Measurements from ENCODE around the gene RBM33. TPM values are rescaled to one million over a fixed set of nuclear protein-coding genes. Genes with fewer than 3 reads are reported as not detected.

The RBM33 gene
- total RNA-seq, 2 experiments from 2014 or later, result 69.8 to 74.6 TPM

- Mint-ChIP-seq H3K4me1 (peaks cover 73% of the 10 kb centered on the region), H3K9me3 (no peaks in the 10 kb centered on the region), H3K27me3 (no peaks in the 10 kb centered on the region), H3K27ac (peak overlapping the region; percentile 43), H3K36me3 (peaks cover 15% of the 10 kb centered on the region), H3K4me3 (no peak overlapping the region)
- no peak for DNase-seq
Measured at GRCh38 chr7:155665957-155666287, 21.5 kb downstream of the RBM33 start.

GRCh38 chr7:155667241-155667829, 22.9 kb downstream of the RBM33 start:
- H3K9me3 Mint-ChIP-seq, result no peaks in the 10 kb centered on the region
- H3K27me3 Mint-ChIP-seq, result no peaks in the 10 kb centered on the region
- peaks cover 15% of the 10 kb centered on the region for H3K36me3 Mint-ChIP-seq
- H3K4me1 Mint-ChIP-seq, result peaks cover 75% of the 10 kb centered on the region
- H3K27ac Mint-ChIP-seq, result no peak overlapping the region
- DNase-seq, result no peak
- no peak overlapping the region for H3K4me3 Mint-ChIP-seq

- no peak overlapping the region for H3K27ac Mint-ChIP-seq
- H3K36me3 Mint-ChIP-seq, result peaks cover 16% of the 10 kb centered on the region
- no peaks in the 10 kb centered on the region for H3K27me3 Mint-ChIP-seq
- no peak for DNase-seq
- H3K4me1 Mint-ChIP-seq, result peaks cover 58% of the 10 kb centered on the region
- no peaks in the 10 kb centered on the region for H3K9me3 Mint-ChIP-seq
- H3K4me3 Mint-ChIP-seq, result no peak overlapping the region
Measured at GRCh38 chr7:155669717-155670505, 25.4 kb downstream of the RBM33 start.

- no peak overlapping the region for H3K4me3 Mint-ChIP-seq
- no peak for DNase-seq
- H3K36me3 Mint-ChIP-seq, result peaks cover 10% of the 10 kb centered on the region
- peaks cover 52% of the 10 kb centered on the region for H3K4me1 Mint-ChIP-seq
- H3K9me3 Mint-ChIP-seq, result no peaks in the 10 kb centered on the region
- no peaks in the 10 kb centered on the region for H3K27me3 Mint-ChIP-seq
- peak overlapping the region; percentile 2 for H3K27ac Mint-ChIP-seq
Measured at GRCh38 chr7:155670521-155670920, 26.1 kb downstream of the RBM33 start.

GRCh38 chr7:155674556-155674955, 30.1 kb downstream of the RBM33 start:
- Mint-ChIP-seq H3K4me3 (no peak overlapping the region), H3K27ac (no peak overlapping the region), H3K9me3 (no peaks in the 10 kb centered on the region), H3K36me3 (peaks cover 10% of the 10 kb centered on the region), H3K27me3 (no peaks in the 10 kb centered on the region), H3K4me1 (peaks cover 43% of the 10 kb centered on the region)
- no peak for DNase-seq

GRCh38 chr7:155676052-155676451, 31.6 kb downstream of the RBM33 start:
- no peaks in the 10 kb centered on the region for H3K9me3 Mint-ChIP-seq
- peaks cover 10% of the 10 kb centered on the region for H3K36me3 Mint-ChIP-seq
- H3K4me1 Mint-ChIP-seq, result peaks cover 36% of the 10 kb centered on the region
- no peaks in the 10 kb centered on the region for H3K27me3 Mint-ChIP-seq
- H3K27ac Mint-ChIP-seq, result no peak overlapping the region
- no peak for DNase-seq
- no peak overlapping the region for H3K4me3 Mint-ChIP-seq

GRCh38 chr7:155677688-155678087, 33.2 kb downstream of the RBM33 start:
- Mint-ChIP-seq H3K36me3 (peaks cover 24% of the 10 kb centered on the region), H3K27me3 (no peaks in the 10 kb centered on the region), H3K4me1 (peaks cover 41% of the 10 kb centered on the region), H3K9me3 (no peaks in the 10 kb centered on the region), H3K27ac (no peak overlapping the region), H3K4me3 (no peak overlapping the region)
- DNase-seq, result no peak

- no peak for DNase-seq
- no peaks in the 10 kb centered on the region for H3K9me3 Mint-ChIP-seq
- no peaks in the 10 kb centered on the region for H3K27me3 Mint-ChIP-seq
- H3K4me1 Mint-ChIP-seq, result peaks cover 63% of the 10 kb centered on the region
- H3K4me3 Mint-ChIP-seq, result no peak overlapping the region
- H3K27ac Mint-ChIP-seq, result no peak overlapping the region
- peaks cover 33% of the 10 kb centered on the region for H3K36me3 Mint-ChIP-seq
Measured at GRCh38 chr7:155680124-155680523, 35.7 kb downstream of the RBM33 start.

GRCh38 chr7:155680864-155681263, 36.4 kb downstream of the RBM33 start:
- Mint-ChIP-seq H3K9me3 (peaks cover under 1% of the 10 kb centered on the region), H3K36me3 (peaks cover 40% of the 10 kb centered on the region), H3K4me3 (no peak overlapping the region), H3K27me3 (no peaks in the 10 kb centered on the region), H3K27ac (no peak overlapping the region), H3K4me1 (peaks cover 65% of the 10 kb centered on the region)
- DNase-seq, result no peak

- DNase-seq, result no peak
- peaks cover 4% of the 10 kb centered on the region for H3K9me3 Mint-ChIP-seq
- peaks cover 60% of the 10 kb centered on the region for H3K4me1 Mint-ChIP-seq
- no peak overlapping the region for H3K27ac Mint-ChIP-seq
- no peak overlapping the region for H3K4me3 Mint-ChIP-seq
- H3K27me3 Mint-ChIP-seq, result no peaks in the 10 kb centered on the region
- H3K36me3 Mint-ChIP-seq, result peaks cover 43% of the 10 kb centered on the region
Measured at GRCh38 chr7:155681663-155682062, 37.2 kb downstream of the RBM33 start.

- Mint-ChIP-seq H3K27me3 (no peaks in the 10 kb centered on the region), H3K36me3 (peaks cover 48% of the 10 kb centered on the region)
- DNase-seq, result no peak
Measured at GRCh38 chr7:155682484-155682883, 38.0 kb downstream of the RBM33 start.

GRCh38 chr7:155683098-155683497, 38.6 kb downstream of the RBM33 start:
- H3K9me3 Mint-ChIP-seq, result peaks cover 6% of the 10 kb centered on the region
- H3K27ac Mint-ChIP-seq, result no peak overlapping the region
- H3K4me1 Mint-ChIP-seq, result peaks cover 55% of the 10 kb centered on the region
- no peaks in the 10 kb centered on the region for H3K27me3 Mint-ChIP-seq
- peaks cover 55% of the 10 kb centered on the region for H3K36me3 Mint-ChIP-seq
- DNase-seq, result no peak
- no peak overlapping the region for H3K4me3 Mint-ChIP-seq

More at GRCh38 chr7:155682484-155682883, 38.0 kb downstream of the RBM33 start:
- Mint-ChIP-seq H3K9me3 (peaks cover 6% of the 10 kb centered on the region), H3K27ac (no peak overlapping the region), H3K4me1 (peaks cover 53% of the 10 kb centered on the region), H3K4me3 (no peak overlapping the region)

GRCh38 chr7:155683714-155684113, 39.3 kb downstream of the RBM33 start:
- peaks cover 61% of the 10 kb centered on the region for H3K36me3 Mint-ChIP-seq
- DNase-seq, result no peak
- H3K4me3 Mint-ChIP-seq, result no peak overlapping the region
- no peaks in the 10 kb centered on the region for H3K27me3 Mint-ChIP-seq
- peaks cover 56% of the 10 kb centered on the region for H3K4me1 Mint-ChIP-seq
- H3K9me3 Mint-ChIP-seq, result peaks cover 6% of the 10 kb centered on the region
- H3K27ac Mint-ChIP-seq, result no peak overlapping the region

- H3K4me3 Mint-ChIP-seq, result peak overlapping the region; percentile 8
- peaks cover 64% of the 10 kb centered on the region for H3K36me3 Mint-ChIP-seq
- peaks cover 6% of the 10 kb centered on the region for H3K9me3 Mint-ChIP-seq
- H3K27ac Mint-ChIP-seq, result peak overlapping the region; percentile 55
- H3K4me1 Mint-ChIP-seq, result peaks cover 56% of the 10 kb centered on the region
- no peak for DNase-seq
- no peaks in the 10 kb centered on the region for H3K27me3 Mint-ChIP-seq
Measured at GRCh38 chr7:155684543-155684942, 40.1 kb downstream of the RBM33 start.

- Mint-ChIP-seq H3K4me3 (peak overlapping the region; percentile 8), H3K27me3 (no peaks in the 10 kb centered on the region), H3K9me3 (peaks cover 8% of the 10 kb centered on the region), H3K4me1 (peaks cover 63% of the 10 kb centered on the region), H3K27ac (peak overlapping the region; percentile 69), H3K36me3 (peaks cover 70% of the 10 kb centered on the region)
- DNase-seq, result peak; percentile 28
Measured at GRCh38 chr7:155685070-155685790, 40.8 kb downstream of the RBM33 start.
